CD14-positive monocyte (primary cell): ENCODE results near the gene MAN2B2. TPM values are rescaled to one million over a fixed set of nuclear protein-coding genes. Genes with fewer than 3 reads are reported as not detected.

Experiments
- DNase-seq, 3 donors: peaks; one replicate each; pipeline ENCODE4 v3.0.0-alpha.2; 2011 to 2022
- H2AFZ ChIP-seq: 2 replicates; pipeline ENCODE4 v1.6.0; 2012; ENCODE audit warnings: mild to moderate bottlenecking, low read depth, low read length, inconsistent platforms; ENCODE audit not compliant: insufficient read depth, poor library complexity, severe bottlenecking
- H3K27ac ChIP-seq, 2 donors: 1 replicate in 1 of 2; 2 replicates in 1 of 2; pipeline ENCODE4 v1.5.1; 2012 to 2013; ENCODE audit warnings: low read length in 2 of 2, control low read depth in 1 of 2, inconsistent platforms in 1 of 2, low read depth in 1 of 2, mild to moderate bottlenecking in 1 of 2
- H3K27me3 ChIP-seq, 2 donors: one replicate each; pipeline versions ENCODE4 v1.6.0 to v1.6.1; 2011 to 2013; ENCODE audit warnings: low read length in 2 of 2; ENCODE audit not compliant: control insufficient read depth in 2 of 2, insufficient read depth in 2 of 2
- H3K36me3 ChIP-seq, 2 donors: replicated peaks in 1 of 2; 1 replicate in 1 of 2; 2 replicates in 1 of 2; pipeline versions ENCODE4 v1.5.1 to v1.6.1; 2012 to 2013; ENCODE audit warnings: low read length in 2 of 2, control low read depth in 1 of 2, inconsistent platforms in 1 of 2, mild to moderate bottlenecking in 1 of 2; ENCODE audit not compliant: insufficient read depth in 2 of 2, control insufficient read depth in 1 of 2
- H3K4me1 ChIP-seq, 2 donors: 1 replicate in 1 of 2; 2 replicates in 1 of 2; pipeline versions ENCODE4 v1.5.1 to v1.6.1; 2012 to 2013; ENCODE audit warnings: low read length in 2 of 2, control low read depth in 1 of 2, inconsistent platforms in 1 of 2, mild to moderate bottlenecking in 1 of 2, moderate library complexity in 1 of 2; ENCODE audit not compliant: insufficient read depth in 2 of 2, control insufficient read depth in 1 of 2
- H3K4me2 ChIP-seq: replicated peaks from 2 replicates; pipeline ENCODE3; 2012; ENCODE audit warnings: low read length, moderate library complexity, mild to moderate bottlenecking; ENCODE audit not compliant: poor library complexity, severe bottlenecking; ENCODE audit errors: extremely low read depth
- H3K4me3 ChIP-seq, 3 experiments: fragments of 200-600 bp in 1 of 3; sonication (generic) in 1 of 3; replicated peaks in 1 of 3; 1 replicate in 2 of 3; 2 replicates in 1 of 3; pipeline ENCODE4 v1.5.1; 2011 to 2013; ENCODE audit warnings: low read length in 3 of 3, mild to moderate bottlenecking in 3 of 3, control low read depth in 2 of 3, low read depth in 2 of 3, inconsistent platforms in 1 of 3, moderate library complexity in 1 of 3
- H3K79me2 ChIP-seq: 2 replicates; pipeline ENCODE4 v1.6.0; 2012; ENCODE audit warnings: mild to moderate bottlenecking, control low read depth, inconsistent platforms, low read length, moderate library complexity; ENCODE audit not compliant: insufficient read depth
- H3K9ac ChIP-seq: 2 replicates; pipeline ENCODE4 v1.6.0; 2017; ENCODE audit warnings: low read length, mild to moderate bottlenecking; ENCODE audit not compliant: insufficient read depth, poor library complexity, severe bottlenecking
- H3K9me3 ChIP-seq, 2 donors: replicated peaks in 1 of 2; 1 replicate in 1 of 2; 2 replicates in 1 of 2; pipeline versions ENCODE4 v1.5.1 to v1.6.1; 2012 to 2013; ENCODE audit warnings: low read length in 2 of 2, control low read depth in 1 of 2; ENCODE audit not compliant: control insufficient read depth in 1 of 2, insufficient read depth in 1 of 2
- H4K20me1 ChIP-seq: 2 replicates; pipeline ENCODE4 v1.6.0; 2012; ENCODE audit warnings: mild to moderate bottlenecking, low read length, control low read depth, moderate library complexity; ENCODE audit not compliant: insufficient read depth
- H3K27ac Mint-ChIP-seq, 7 donors: one replicate each; pipeline ENCODE4 v1.8.0; 2020; ENCODE audit warnings: mild to moderate bottlenecking in 7 of 7, mixed read lengths in 7 of 7, moderate library complexity in 6 of 7, inconsistent platforms in 2 of 7
- H3K27me3 Mint-ChIP-seq, 3 donors: one replicate each; pipeline ENCODE4 v1.8.0; 2021 to 2022; ENCODE audit warnings: low read depth in 3 of 3, mild to moderate bottlenecking in 3 of 3, mixed read lengths in 3 of 3, moderate library complexity in 3 of 3, inconsistent platforms in 1 of 3
- H3K36me3 Mint-ChIP-seq, 2 donors: one replicate each; pipeline ENCODE4 v1.8.0; 2020; ENCODE audit warnings: mixed read lengths in 2 of 2, inconsistent platforms in 1 of 2, mild to moderate bottlenecking in 1 of 2
- H3K4me1 Mint-ChIP-seq: one replicate; pipeline ENCODE4 v1.8.0; 2020; ENCODE audit warnings: mild to moderate bottlenecking, mixed read lengths
- H3K4me3 Mint-ChIP-seq, 2 donors: one replicate each; pipeline ENCODE4 v1.8.0; 2020; ENCODE audit warnings: mild to moderate bottlenecking in 2 of 2, mixed read lengths in 2 of 2, moderate library complexity in 1 of 2
- H3K9me3 Mint-ChIP-seq, 7 donors: one replicate each; pipeline ENCODE4 v1.8.0; 2020 to 2022; ENCODE audit warnings: mixed read lengths in 7 of 7, mild to moderate bottlenecking in 6 of 7, moderate library complexity in 6 of 7, inconsistent platforms in 2 of 7
- CTCF ChIP-seq: fragments of 200-600 bp; IDR thresholded peaks from one replicate; pipeline ENCODE4 v1.8.0; 2022; ENCODE audit warnings: antibody characterized with exemption, mild to moderate bottlenecking
- WGBS: methylation state at CpG from one replicate; pipeline ENCODE4 v1.1.5; 2013; ENCODE audit warnings: missing lambda C conversion rate; ENCODE audit not compliant: insufficient coverage; 5-methylcytosine and 5-hydroxymethylcytosine counted together
- intact Hi-C, 2 donors: fragments of 100-400 bp; cut with micrococcal nuclease; formaldehyde crosslinking; loops; one replicate each; pipeline versions ENCODE4 v1.15.0 to v1.15.1; 2023
- polyA plus RNA-seq, 3 donors: library from polyadenylated mRNA; depleted of rRNA in 1 of 3; unstranded in 2 of 3; stranded (reverse) in 1 of 3; fragments of 300-500 nt in 2 of 3; fragments of >200 nt in 1 of 3; fragmentation: Illumina TruSeq in 2 of 3; gene quantifications; 1 replicate in 2 of 3; 2 replicates in 1 of 3; pipeline ENCODE4 v1.2.3, GENCODE V29; 2012 to 2021

Gene MAN2B2
- polyA plus RNA-seq, 3 donors, result 9.6 to 28.4 (median 10.6) TPM

- H3K79me2 ChIP-seq, result peaks cover 21% of the 10 kb centered on the region
- H3K9ac ChIP-seq, result no peak overlapping the region
- intact Hi-C loops, result loop anchor here in 1 of 2 donors (5.0 kb wide), 2 partner anchors 34 to 74 kb away; partner anchors contain the start of gene BLOC1S4
- H3K9me3 ChIP-seq, result no peaks in the 10 kb centered on the region
- H4K20me1 ChIP-seq, result peaks cover 24% of the 10 kb centered on the region
- Mint-ChIP-seq H3K36me3 (peaks cover 18 to 23% of the 10 kb centered on the region in 2 donors), H3K4me1 (peaks cover 24% of the 10 kb centered on the region), H3K27me3 (peaks cover 0 to 1% (median 0%) of the 10 kb centered on the region in 3 donors), H3K27ac (no peak overlapping the region), H3K9me3 (peaks cover 2 to 10% (median 8%) of the 10 kb centered on the region in 7 donors), H3K4me3 (no peak overlapping the region)
- H3K27ac ChIP-seq, result no peak overlapping the region
- no peak for DNase-seq
- no peak overlapping the region for H3K4me2 ChIP-seq
- 100% methylated on average over 2 of the region's 8 CpGs for WGBS
- TF ChIP-seq CTCF, result no peak
- H3K36me3 ChIP-seq, result peaks cover 16 to 17% of the 10 kb centered on the region in 2 donors
- peaks cover 20 to 29% of the 10 kb centered on the region in 2 donors for H3K4me1 ChIP-seq
- no peaks in the 10 kb centered on the region for H3K27me3 ChIP-seq
- H2AFZ ChIP-seq, result no peak overlapping the region
- no peak overlapping the region for H3K4me3 ChIP-seq
These were observed 68.3 kb downstream of the MAN2B2 start for GRCh38 chr4:6643141-6643847.

- Histone ChIP-seq H3K4me3 (no peak overlapping the region), H4K20me1 (peaks cover 24% of the 10 kb centered on the region), H2AFZ (no peak overlapping the region), H3K9ac (no peak overlapping the region), H3K27ac (no peak overlapping the region), H3K79me2 (peaks cover 21% of the 10 kb centered on the region), H3K9me3 (no peaks in the 10 kb centered on the region), H3K4me1 (peaks cover 15 to 25% of the 10 kb centered on the region in 2 donors), H3K4me2 (no peak overlapping the region), H3K36me3 (peaks cover 16 to 17% of the 10 kb centered on the region in 2 donors), H3K27me3 (no peaks in the 10 kb centered on the region)
- H3K4me3 Mint-ChIP-seq, result no peak overlapping the region
- WGBS, result 75% methylated on average over 4 of the region's 5 CpGs
- DNase-seq, result no peak
- intact Hi-C loops, result loop anchor here in 1 of 2 donors (5.0 kb wide), 2 partner anchors 32 to 72 kb away; partner anchors contain the start of gene BLOC1S4
- no peak for TF ChIP-seq CTCF
- peaks cover 24% of the 10 kb centered on the region for H3K4me1 Mint-ChIP-seq
- peaks cover 2 to 12% (median 8%) of the 10 kb centered on the region in 7 donors for H3K9me3 Mint-ChIP-seq
- peaks cover 18 to 23% of the 10 kb centered on the region in 2 donors for H3K36me3 Mint-ChIP-seq
- no peaks in the 10 kb centered on the region for H3K27me3 Mint-ChIP-seq
- H3K27ac Mint-ChIP-seq, result no peak overlapping the region
These were observed 70.0 kb downstream of the MAN2B2 start for GRCh38 chr4:6644792-6645530.
